GM21723 (cell line): Measurements from ENCODE around the gene TFCP2.
"Not testable (repeated sequence)": the region's sequence is repeated elsewhere in the genome, so short reads cannot be mapped to it uniquely, and the experiment has no call there.

Source experiments
- ATAC-seq: cut with Tn5 transposase; IDR thresholded peaks from one replicate; pipeline ENCODE4 v1.9.1; 2021; ENCODE audit warnings: mild to moderate bottlenecking, moderate library complexity; ENCODE audit not compliant: unreplicated experiment

TFCP2 gene

GRCh38 chr12:51172515-51173431, at the start of gene TFCP2:
TSS of gene TFCP2 (minus strand) at chr12:51173135. CDS start at chr12:51172422, 713 bp downstream.
- ATAC-seq = peak; percentile 91

GRCh38 chr12:51222461-51222860, 49.5 kb upstream of the TFCP2 start:
- ATAC-seq = no peak

- ATAC-seq = not testable (repeated sequence)
Observed at GRCh38 chr12:51219857-51220256, 46.9 kb upstream of the TFCP2 start.

GRCh38 chr12:51219322-51219721, 46.4 kb upstream of the TFCP2 start:
- no peak for ATAC-seq

GRCh38 chr12:51218607-51219161, 45.7 kb upstream of the TFCP2 start:
- ATAC-seq = no peak

- peak; percentile 72 for ATAC-seq
Observed at GRCh38 chr12:51217968-51218606, 45.2 kb upstream of the TFCP2 start, which contains the start of gene POU6F1. TSS of gene POU6F1 (minus strand) at chr12:51218062. CDS start at chr12:51206836, 11,226 bp downstream.

- ATAC-seq = peak; percentile 42
Observed at GRCh38 chr12:51217133-51217967, 44.4 kb upstream of the TFCP2 start.

- ATAC-seq = no peak
Observed at GRCh38 chr12:51216642-51217041, 43.7 kb upstream of the TFCP2 start.

- ATAC-seq = no peak
Observed at GRCh38 chr12:51214895-51215294, 42.0 kb upstream of the TFCP2 start.

GRCh38 chr12:51210690-51211395, 37.9 kb upstream of the TFCP2 start:
- ATAC-seq = no peak

- ATAC-seq = no peak
Observed at GRCh38 chr12:51209259-51209658, 36.3 kb upstream of the TFCP2 start.

- ATAC-seq = no peak
Observed at GRCh38 chr12:51208016-51208660, 35.2 kb upstream of the TFCP2 start.

GRCh38 chr12:51205350-51205749, 32.4 kb upstream of the TFCP2 start:
- no peak for ATAC-seq

- no peak for ATAC-seq
Observed at GRCh38 chr12:51202718-51203117, 29.8 kb upstream of the TFCP2 start.

- no peak for ATAC-seq
Observed at GRCh38 chr12:51200806-51201205, 27.9 kb upstream of the TFCP2 start.

GRCh38 chr12:51200156-51200555, 27.2 kb upstream of the TFCP2 start:
- ATAC-seq = no peak

GRCh38 chr12:51199366-51199945, 26.5 kb upstream of the TFCP2 start:
- ATAC-seq = no peak

GRCh38 chr12:51198568-51199365, 25.8 kb upstream of the TFCP2 start:
- no peak for ATAC-seq
